ENCODE measurements around the gene AMN1.

The AMN1 gene

GRCh38 chr12:31626270-31626995 is 102.4 kb downstream of the AMN1 start:
- DNase-seq (ENCODE audit: low spot score), result no peak
- in situ Hi-C loops (cut with MboI; ENCODE audit: low sequenced_read_pairs, unreplicated experiment), result no loop called here
- no peak for TF ChIP-seq CTCF (IDR thresholded peaks at IDR 0.05; ENCODE audit: borderline replicate concordance, control extremely low read depth, extremely low read depth, insufficient read depth, missing control alignments)

- TF ChIP-seq CTCF (IDR thresholded peaks at IDR 0.05; ENCODE audit: borderline replicate concordance, control extremely low read depth, extremely low read depth, insufficient read depth, missing control alignments), result no peak
- DNase-seq (ENCODE audit: low spot score), result no peak
- in situ Hi-C loops (cut with MboI; ENCODE audit: low sequenced_read_pairs, unreplicated experiment), result no loop called here
These were observed 106.8 kb downstream of the AMN1 start for GRCh38 chr12:31622038-31622437.

All from GM13976 (cell line).